C4-2B (cell line): Measurements from ENCODE around the gene RNF169.
"Not testable (repeated sequence)": the region's sequence is repeated elsewhere in the genome, so short reads cannot be mapped to it uniquely, and the experiment has no call there.

Experiments used
- H3K27ac ChIP-seq: fragments of 450-650 bp; 2 replicates; pipeline ENCODE4 v1.5.1; 2017
- ZFX ChIP-seq: fragments of 450-650 bp; IDR thresholded peaks from 2 replicates; pipeline ENCODE4 v1.6.1; 2017
- TF ChIP-seq, protein P1 (sequence below): fragments of 450-650 bp; conservative IDR thresholded peaks from 2 replicates; pipeline ENCODE4 v1.5.1; 2017; ENCODE audit warnings: mild to moderate bottlenecking

The RNF169 gene

DNA sequence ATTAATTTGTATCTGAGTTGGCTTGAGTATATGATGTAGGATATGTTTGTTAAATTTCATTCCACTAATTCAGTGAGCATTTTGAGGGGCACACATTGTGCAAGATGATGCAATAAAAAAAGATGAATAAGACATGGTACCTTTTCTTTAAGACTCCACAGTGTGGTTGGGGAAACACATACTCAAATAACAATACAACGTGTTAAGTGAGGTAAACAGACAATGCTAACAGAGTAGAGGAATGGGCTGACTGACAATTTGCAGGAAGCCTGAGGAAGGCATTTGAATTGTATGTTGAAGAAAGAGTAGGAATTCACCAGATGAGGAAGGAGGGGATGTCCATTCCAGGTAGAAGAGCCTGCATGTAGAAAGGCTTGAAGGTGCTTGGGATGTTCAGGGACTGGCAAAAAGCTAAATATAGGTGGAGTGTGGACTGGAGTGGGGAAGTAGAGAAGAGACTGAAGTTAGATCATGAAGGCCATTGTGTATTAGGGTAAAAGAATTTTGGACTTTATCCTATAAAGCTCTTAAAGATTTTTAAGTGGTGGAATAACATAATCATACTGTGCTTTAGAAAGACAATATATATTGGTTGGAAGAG, 6.8 kb downstream of the RNF169 start:
- TF ChIP-seq, protein P1, sequence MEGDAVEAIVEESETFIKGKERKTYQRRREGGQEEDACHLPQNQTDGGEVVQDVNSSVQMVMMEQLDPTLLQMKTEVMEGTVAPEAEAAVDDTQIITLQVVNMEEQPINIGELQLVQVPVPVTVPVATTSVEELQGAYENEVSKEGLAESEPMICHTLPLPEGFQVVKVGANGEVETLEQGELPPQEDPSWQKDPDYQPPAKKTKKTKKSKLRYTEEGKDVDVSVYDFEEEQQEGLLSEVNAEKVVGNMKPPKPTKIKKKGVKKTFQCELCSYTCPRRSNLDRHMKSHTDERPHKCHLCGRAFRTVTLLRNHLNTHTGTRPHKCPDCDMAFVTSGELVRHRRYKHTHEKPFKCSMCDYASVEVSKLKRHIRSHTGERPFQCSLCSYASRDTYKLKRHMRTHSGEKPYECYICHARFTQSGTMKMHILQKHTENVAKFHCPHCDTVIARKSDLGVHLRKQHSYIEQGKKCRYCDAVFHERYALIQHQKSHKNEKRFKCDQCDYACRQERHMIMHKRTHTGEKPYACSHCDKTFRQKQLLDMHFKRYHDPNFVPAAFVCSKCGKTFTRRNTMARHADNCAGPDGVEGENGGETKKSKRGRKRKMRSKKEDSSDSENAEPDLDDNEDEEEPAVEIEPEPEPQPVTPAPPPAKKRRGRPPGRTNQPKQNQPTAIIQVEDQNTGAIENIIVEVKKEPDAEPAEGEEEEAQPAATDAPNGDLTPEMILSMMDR = no peak
- TF ChIP-seq ZFX = no peak
- no peak overlapping the region for H3K27ac ChIP-seq

DNA sequence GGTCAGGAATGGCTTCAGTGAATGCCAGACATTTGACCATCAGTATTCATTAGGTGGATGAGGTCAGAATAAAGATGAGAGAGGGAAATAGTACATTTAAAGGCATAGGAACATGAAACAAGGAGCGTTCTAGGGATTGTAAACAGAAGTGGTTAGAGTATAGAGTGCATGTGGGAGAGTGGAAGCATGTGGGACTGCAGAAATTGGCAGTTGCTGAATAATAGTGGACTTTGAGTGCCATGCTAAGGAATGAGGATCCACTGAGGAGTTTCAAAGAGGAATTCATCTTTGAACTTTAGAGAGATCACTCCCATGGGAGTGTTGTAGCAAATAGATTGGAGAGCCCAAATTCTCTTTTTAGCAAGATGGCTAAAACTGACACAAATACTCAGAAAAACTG, 7.9 kb downstream of the RNF169 start:
- no peak for TF ChIP-seq ZFX
- TF ChIP-seq, protein P1 = no peak
- no peak overlapping the region for H3K27ac ChIP-seq

DNA sequence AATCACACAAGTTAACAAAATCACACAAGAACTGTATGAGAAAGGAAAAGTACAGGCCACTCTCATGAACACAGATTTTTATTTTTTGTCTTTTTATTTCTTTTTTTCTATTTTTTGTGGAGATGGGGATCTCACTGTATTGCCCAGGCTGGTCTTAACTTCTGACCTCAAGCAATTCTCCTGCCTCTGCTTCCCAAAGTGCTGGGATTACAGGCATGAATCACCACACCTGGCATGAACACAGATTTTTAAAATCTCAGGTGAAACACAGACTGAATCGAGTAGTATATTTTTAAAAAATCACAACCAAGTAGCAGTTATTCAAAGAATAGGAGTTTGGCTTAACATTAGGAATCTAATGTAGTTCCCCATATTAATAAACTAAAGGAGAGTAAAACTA, 18.3 kb downstream of the RNF169 start:
- TF ChIP-seq, protein P1 = no peak
- TF ChIP-seq ZFX = no peak

DNA sequence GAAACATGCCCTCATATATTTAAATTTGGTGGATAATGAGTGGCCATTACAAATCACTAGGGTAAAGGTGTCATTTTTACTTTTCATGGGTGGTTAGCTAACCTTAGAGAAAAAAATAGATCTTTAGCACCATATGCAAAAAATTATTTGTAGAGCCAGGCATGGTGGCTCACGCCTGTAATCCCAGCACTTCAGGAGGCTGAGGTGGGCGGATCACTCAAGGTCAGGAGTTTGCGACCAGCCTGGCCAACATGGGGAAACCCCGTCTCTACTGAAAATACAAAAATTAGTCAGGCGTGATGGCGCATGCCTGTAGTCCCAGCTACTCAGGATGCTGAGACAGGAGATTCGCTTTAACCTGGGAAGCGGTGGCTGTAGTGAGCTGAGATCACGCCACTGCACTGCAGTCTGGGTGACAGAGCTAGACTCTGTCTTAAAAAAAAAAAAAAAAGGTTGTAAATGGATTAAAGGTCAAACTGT, 19.6 kb downstream of the RNF169 start:
- H3K27ac ChIP-seq = not testable (repeated sequence)

More for the DNA sequence above, 18.3 kb downstream of the RNF169 start:
- H3K27ac ChIP-seq = no peak overlapping the region

DNA sequence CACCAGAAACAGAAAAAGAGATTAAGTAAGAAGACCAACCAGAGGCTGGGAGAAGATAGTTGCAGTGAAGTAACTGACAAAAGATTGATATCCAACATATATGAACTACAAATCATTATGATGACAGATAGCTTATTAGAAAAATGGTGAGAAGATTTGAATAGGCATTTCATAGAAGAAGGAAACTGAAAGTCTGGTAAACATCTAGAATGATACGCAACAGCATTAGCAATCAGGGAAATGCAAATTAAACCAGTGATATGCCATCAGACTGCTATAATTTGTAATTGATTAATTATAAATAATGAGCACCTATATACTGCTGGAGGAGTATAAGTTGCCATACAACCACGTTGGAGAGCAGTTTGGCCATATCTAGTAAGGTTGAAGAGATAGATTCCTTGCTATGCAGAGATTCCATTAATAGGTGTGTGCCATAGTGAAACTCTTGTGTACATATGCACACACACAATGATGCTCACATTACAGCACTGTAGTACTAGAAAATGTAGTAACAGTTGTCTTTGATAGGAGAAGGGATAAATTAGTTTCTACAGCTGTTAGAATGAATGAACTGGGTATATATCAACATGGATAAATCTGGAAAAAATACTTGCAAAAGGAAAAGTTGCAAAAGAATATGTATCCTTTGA, 20.5 kb downstream of the RNF169 start:
- no peak overlapping the region for H3K27ac ChIP-seq
- no peak for TF ChIP-seq ZFX
- TF ChIP-seq, protein P1 = no peak

DNA sequence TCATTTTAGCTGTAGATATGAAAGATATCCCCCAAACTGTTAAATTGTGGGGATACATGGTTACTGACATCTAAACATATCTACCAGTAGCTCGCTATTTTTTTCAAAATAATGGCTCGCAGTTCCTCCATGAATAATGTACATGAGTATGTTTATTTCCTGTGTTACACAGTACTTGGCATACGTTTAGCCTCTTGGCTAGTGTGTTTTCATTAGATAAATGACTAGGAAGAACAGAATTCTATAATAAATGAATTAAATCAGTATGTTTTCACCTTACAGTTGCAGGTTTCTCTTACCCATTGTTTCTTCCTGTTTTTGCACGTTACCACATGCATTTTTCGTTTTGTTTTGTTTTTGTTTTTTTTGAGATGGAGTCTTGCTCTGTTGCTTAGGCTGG, 21.8 kb downstream of the RNF169 start:
- no peak for TF ChIP-seq ZFX
- TF ChIP-seq, protein P1 = no peak
- no peak overlapping the region for H3K27ac ChIP-seq

DNA sequence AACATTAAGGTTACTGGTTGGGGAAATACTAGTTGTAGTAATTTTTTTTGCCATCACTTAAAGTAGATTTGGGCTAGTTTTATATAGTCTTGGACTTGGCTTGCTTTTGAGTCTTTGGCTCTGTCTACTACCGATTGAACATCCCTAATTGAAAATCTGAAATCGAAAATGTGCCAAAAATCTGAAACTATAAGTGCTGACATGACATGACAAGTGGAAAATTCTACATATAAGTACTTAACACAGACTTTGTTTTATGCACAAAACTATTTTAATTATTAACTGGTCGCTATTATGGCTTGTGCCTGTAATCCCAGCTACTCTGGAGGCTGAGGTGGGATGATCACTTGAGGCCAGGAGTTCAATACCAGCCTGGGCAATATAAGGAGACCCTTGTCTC, 22.5 kb downstream of the RNF169 start:
- H3K27ac ChIP-seq = no peak overlapping the region
- TF ChIP-seq, protein P1 = no peak
- TF ChIP-seq ZFX = no peak

DNA sequence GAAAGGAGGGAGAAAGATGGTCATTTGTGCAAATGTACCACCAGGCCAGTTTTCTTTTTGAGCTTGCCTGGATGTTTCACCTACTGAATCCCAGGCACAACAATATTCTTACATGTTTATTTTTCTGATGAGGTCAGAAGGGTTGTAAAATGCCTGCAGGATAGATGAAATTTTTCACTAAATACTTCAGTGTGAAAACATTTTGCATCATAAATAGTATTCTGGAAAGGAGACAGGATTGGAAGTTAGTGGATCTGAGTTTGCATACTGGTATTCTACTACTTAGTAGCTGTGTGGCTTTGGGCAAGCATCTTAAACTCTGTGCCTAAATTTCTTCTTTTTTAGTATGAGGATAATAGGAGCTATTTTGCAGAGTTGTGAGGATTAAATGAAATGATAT, 24.8 kb downstream of the RNF169 start:
- no peak overlapping the region for H3K27ac ChIP-seq
- TF ChIP-seq, protein P1 = no peak
- no peak for TF ChIP-seq ZFX
